22Rv1 (cell line): ENCODE data around the gene GOT1.

Experiments used
- ZFX ChIP-seq: fragments of 450-650 bp; IDR thresholded peaks from 2 replicates; pipeline ENCODE4 v1.6.1; 2017; ENCODE audit warnings: antibody characterized with exemption, borderline replicate concordance
- TF ChIP-seq, protein P1 (sequence below): fragments of 450-650 bp; IDR thresholded peaks from 2 replicates; pipeline ENCODE4 v1.5.1; 2017; ENCODE audit warnings: mild to moderate bottlenecking

DNA sequence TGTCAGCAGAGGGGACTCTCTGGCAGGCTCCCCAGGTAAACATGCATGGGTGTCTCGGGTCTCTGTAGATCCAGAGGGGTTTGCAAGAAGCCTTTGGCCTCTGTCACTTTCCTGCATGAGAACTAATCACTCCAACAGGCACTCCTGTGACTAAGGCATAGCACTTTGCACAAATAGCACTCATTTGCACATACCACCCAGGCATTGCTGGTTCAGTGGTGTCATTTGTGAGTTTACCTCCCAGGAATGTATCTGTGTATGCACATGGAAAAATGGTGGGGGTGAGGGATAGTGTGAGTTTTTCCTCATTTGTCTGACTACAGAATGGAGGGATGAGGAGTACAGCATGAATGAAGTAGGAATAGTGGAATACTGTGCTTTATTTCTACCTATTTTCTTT, 61.8 kb downstream of the GOT1 start:
- TF ChIP-seq, protein P1, sequence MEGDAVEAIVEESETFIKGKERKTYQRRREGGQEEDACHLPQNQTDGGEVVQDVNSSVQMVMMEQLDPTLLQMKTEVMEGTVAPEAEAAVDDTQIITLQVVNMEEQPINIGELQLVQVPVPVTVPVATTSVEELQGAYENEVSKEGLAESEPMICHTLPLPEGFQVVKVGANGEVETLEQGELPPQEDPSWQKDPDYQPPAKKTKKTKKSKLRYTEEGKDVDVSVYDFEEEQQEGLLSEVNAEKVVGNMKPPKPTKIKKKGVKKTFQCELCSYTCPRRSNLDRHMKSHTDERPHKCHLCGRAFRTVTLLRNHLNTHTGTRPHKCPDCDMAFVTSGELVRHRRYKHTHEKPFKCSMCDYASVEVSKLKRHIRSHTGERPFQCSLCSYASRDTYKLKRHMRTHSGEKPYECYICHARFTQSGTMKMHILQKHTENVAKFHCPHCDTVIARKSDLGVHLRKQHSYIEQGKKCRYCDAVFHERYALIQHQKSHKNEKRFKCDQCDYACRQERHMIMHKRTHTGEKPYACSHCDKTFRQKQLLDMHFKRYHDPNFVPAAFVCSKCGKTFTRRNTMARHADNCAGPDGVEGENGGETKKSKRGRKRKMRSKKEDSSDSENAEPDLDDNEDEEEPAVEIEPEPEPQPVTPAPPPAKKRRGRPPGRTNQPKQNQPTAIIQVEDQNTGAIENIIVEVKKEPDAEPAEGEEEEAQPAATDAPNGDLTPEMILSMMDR: no peak
- no peak for TF ChIP-seq ZFX
